Heart left ventricle (tissue), 16 donors: ENCODE results near the gene FYTTD1. TPM values are rescaled to one million over a fixed set of nuclear protein-coding genes. Genes with fewer than 3 reads are reported as not detected.

ENCODE experiments used
- ATAC-seq, 4 donors: fragments of 200-7000 bp; cut with Tn5 transposase; one replicate each; pipeline ENCODE4 v1.9.1; 2020 to 2022; ENCODE audit warnings: moderate library complexity in 4 of 4, mild to moderate bottlenecking in 3 of 4, moderate number of reproducible peaks in 1 of 4
- DNase-seq, 5 donors: peaks; one replicate each; pipeline ENCODE4 v3.0.0-alpha.2; 2020
- H3K27ac ChIP-seq, 12 donors: fragments of 200-600 bp; sonication (generic) in 4 of 12; one replicate each; pipeline versions ENCODE4 v1.5.0 to v1.8.0; 2016 to 2022; ENCODE audit warnings: mild to moderate bottlenecking in 2 of 12
- H3K27me3 ChIP-seq, 9 donors: fragments of 200-600 bp; sonication (generic) in 2 of 9; one replicate each; pipeline versions ENCODE4 v1.5.1 to v1.8.0; 2016 to 2022; ENCODE audit warnings: mild to moderate bottlenecking in 3 of 9
- H3K36me3 ChIP-seq, 9 donors: fragments of 200-600 bp; sonication (generic) in 2 of 9; one replicate each; pipeline versions ENCODE4 v1.5.0 to v1.8.0; 2018 to 2022; ENCODE audit warnings: mild to moderate bottlenecking in 2 of 9
- H3K4me1 ChIP-seq, 12 donors: fragments of 200-600 bp; sonication (generic) in 4 of 12; one replicate each; pipeline versions ENCODE4 v1.5.0 to v1.8.0; 2016 to 2022; ENCODE audit warnings: mild to moderate bottlenecking in 3 of 12
- H3K4me3 ChIP-seq, 12 donors: fragments of 200-600 bp; sonication (generic) in 4 of 12; one replicate each; pipeline versions ENCODE4 v1.5.0 to v1.8.0; 2017 to 2022; ENCODE audit warnings: mild to moderate bottlenecking in 9 of 12, moderate library complexity in 4 of 12
- H3K9me3 ChIP-seq, 12 donors: fragments of 200-600 bp; sonication (generic) in 4 of 12; one replicate each; pipeline versions ENCODE4 v1.5.0 to v1.8.0; 2016 to 2022; ENCODE audit warnings: mild to moderate bottlenecking in 1 of 12
- CTCF ChIP-seq, 12 donors: fragments of 200-600 bp; sonication (generic) in 4 of 12; IDR thresholded peaks; one replicate each; pipeline versions ENCODE4 v1.5.0 to v1.8.0; 2018 to 2022; ENCODE audit warnings: antibody characterized with exemption in 12 of 12, mild to moderate bottlenecking in 5 of 12
- POLR2A ChIP-seq, 2 donors: fragments of 450-650 bp; IDR thresholded peaks; one replicate each; pipeline ENCODE4 v1.6.1; 2017; ENCODE audit warnings: antibody characterized with exemption in 2 of 2, mild to moderate bottlenecking in 2 of 2, moderate library complexity in 2 of 2
- WGBS, 4 donors: extraction: QIAGEN DNeasy Blood & Tissue Kit in 2 of 4; methylation state at CpG; one replicate each; pipeline versions ENCODE4 v1.1.5 to v1.1.7; 2013 to 2018; 5-methylcytosine and 5-hydroxymethylcytosine counted together
- intact Hi-C, 10 donors: fragments of 100-400 bp; cut with DNase I; formaldehyde crosslinking; loops; one replicate each; pipeline versions ENCODE4 v1.11.1 to v1.14.2; 2022
- polyA plus RNA-seq, 2 donors: library from polyadenylated mRNA; stranded (reverse); fragments of 200-250 nt; gene quantifications; one replicate each; pipeline ENCODE4 v1.2.3, GENCODE V29; 2013
- total RNA-seq, 9 donors: library from RNA; depleted of rRNA in 2 of 9; stranded (reverse); fragments of >200 nt in 2 of 9; fragmentation: NEBNext Ultra II Directional in 3 of 9; extraction: Animal tissue kit (Norgen Biotek cat#: 25700) in 3 of 9; gene quantifications; one replicate each; pipeline versions ENCODE4 v1.1.0 to v1.2.4, GENCODE V29; 2016 to 2023
- donor health status: ischemic (EF 13 %, LVEDD 7.1; RV severe dilation, severe dysfunction).
- donor health status: healthy with polysubstance abuse.
- donor health status: DM: no; HTN: yes; CAD: no.
- donor health status: DM: no; HTN: no; CAD: no.
- donor health status: ischemic (EF 25% LVEDD 6.9; RV normal size, moderate dysfunction).
- donor health status: ischemic (EF 25% LVEDD 5.7; RV mildly dilated, moderate dysfunction).
- donor health status: healthy.
- donor health status: DM: yes; HTN: yes; CAD: no.
- donor health status: ischemic (EF 35%, LVEDD 5.7; RV mildly dilated, moderate dysfunction).
- donor health status: nonischemic (EF 11% LVEDD 7.7; RV severe dilation, severe dysfunction).
- donor health status: DM: yes; HTN: yes; CAD: no.
- donor health status: PGD.
- donor health status: ischemic (EF 29% LVEDD 5.4; RV normal size, mild dysfunction).
- donor health status: nonischemic (EF 23%, LVEDD 6.1; RV moderate dilation, normal function).

Gene FYTTD1
- total and polyA plus RNA-seq, 11 donors = 19.0 to 93.6 (median 72.5) TPM

DNA sequence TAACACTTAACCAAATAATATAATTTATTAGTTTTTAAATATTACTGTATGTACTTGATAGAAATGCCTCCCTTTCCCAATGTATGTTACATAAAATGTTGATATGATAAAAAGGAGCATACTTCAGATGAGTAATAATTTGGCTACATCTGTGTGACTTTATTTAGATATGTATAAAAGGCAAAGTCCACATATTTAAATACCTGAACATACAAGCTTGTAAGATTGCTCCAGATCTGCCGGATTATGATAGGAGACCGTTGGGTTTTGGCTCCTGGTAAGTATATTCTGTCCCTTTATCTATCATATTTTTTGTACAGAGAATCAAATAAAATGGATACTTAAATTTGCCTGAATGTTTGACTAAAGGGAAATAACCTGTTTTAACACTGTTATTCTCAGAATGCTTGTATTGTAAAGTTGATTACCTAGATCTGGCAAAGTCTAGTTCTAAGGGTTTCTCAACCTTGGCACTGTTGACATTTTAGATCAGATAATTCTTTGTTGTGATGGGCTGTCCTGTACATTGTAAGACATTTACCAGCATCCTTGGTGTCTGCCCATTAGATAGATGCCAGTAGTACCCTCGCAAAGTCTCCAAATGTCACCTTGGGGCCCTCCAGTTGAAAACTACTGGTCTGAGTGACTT lies 79.8 kb downstream of the FYTTD1 start:
- Histone ChIP-seq H3K4me1 (peaks cover 0 to 3% (median 0%) of the 10 kb centered on the region in 12 donors), H3K9me3 (no peaks in the 10 kb centered on the region), H3K27ac (no peak overlapping the region), H3K36me3 (peaks cover 0 to 95% (median 87%) of the 10 kb centered on the region in 9 donors), H3K4me3 (no peak overlapping the region), H3K27me3 (no peaks in the 10 kb centered on the region)
- intact Hi-C loops = no loop called here
- DNase-seq (no peak), ATAC-seq (no peak)
- TF ChIP-seq CTCF (IDR thresholded peaks at IDR 0.05) (no peak), POLR2A (IDR thresholded peaks at IDR 0.05) (no peak)
- WGBS, 4 donors = 92 to 99% (median 97%) methylated on average over 3 of the region's 3 CpGs

DNA sequence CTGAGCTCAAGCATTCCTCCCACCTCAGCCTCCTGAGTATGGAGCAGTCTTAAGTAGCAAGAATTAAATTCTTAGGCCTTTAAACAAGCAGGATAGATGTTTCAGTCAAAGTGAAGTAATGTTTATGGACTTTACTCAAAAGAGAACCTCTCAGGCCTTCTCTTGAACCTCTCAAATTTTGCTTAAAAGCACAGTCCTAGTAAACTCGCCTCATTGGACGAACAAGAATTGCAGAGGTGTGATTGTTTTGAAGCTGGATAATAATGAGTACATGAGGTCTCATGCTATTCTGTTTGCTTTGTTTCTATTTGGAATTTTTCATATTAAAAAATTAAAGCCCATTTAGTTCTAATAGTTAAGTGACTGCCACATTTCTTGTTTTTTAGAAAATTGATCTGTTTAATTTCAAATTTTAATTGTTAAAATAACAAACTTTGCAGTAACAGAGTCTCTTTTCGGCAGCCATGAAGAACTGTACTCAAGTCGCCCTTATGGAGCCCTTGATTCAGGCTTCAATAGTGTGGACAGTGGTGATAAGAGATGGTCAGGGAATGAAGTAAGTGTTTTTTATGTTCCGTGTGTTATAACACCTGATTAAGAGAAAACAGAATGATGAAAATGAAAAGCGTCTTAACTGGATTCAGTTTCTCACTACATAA lies 80.8 kb downstream of the FYTTD1 start:
- Histone ChIP-seq H3K4me3 (no peak overlapping the region), H3K27me3 (no peaks in the 10 kb centered on the region), H3K4me1 (no peaks in the 10 kb centered on the region), H3K27ac (no peak overlapping the region), H3K36me3 (peaks cover 0 to 97% (median 90%) of the 10 kb centered on the region in 9 donors), H3K9me3 (no peaks in the 10 kb centered on the region)
- no peak for DNase-seq
- intact Hi-C loops = no loop called here
- TF ChIP-seq CTCF (IDR thresholded peaks at IDR 0.05) (no peak), POLR2A (IDR thresholded peaks at IDR 0.05) (no peak)
- 64 to 82% (median 69%) methylated on average over 6 of the region's 6 CpGs for WGBS, 4 donors
- ATAC-seq = no peak

GRCh38 chr3:197830967-197831313 lies 81.3 kb downstream of the FYTTD1 start:
- Histone ChIP-seq H3K9me3 (no peaks in the 10 kb centered on the region), H3K27me3 (no peaks in the 10 kb centered on the region), H3K4me3 (no peak overlapping the region), H3K36me3 (peaks cover 0 to 100% (median 95%) of the 10 kb centered on the region in 9 donors), H3K4me1 (no peaks in the 10 kb centered on the region), H3K27ac (no peak overlapping the region)
- no peak for ATAC-seq
- WGBS, 4 donors = 90 to 96% (median 94%) methylated on average over 8 of the region's 8 CpGs
- intact Hi-C loops = no loop called here
- DNase-seq = no peak
- TF ChIP-seq POLR2A (IDR thresholded peaks at IDR 0.05) (no peak), CTCF (IDR thresholded peaks at IDR 0.05) (no peak)

GRCh38 chr3:197833930-197834715 lies 84.4 kb downstream of the FYTTD1 start:
- 92 to 93% (median 92%) methylated on average over 8 of the region's 8 CpGs for WGBS, 4 donors
- H3K27ac ChIP-seq = no peak overlapping the region
- no peaks in the 10 kb centered on the region for H3K4me1 ChIP-seq
- DNase-seq = no peak
- H3K4me3 ChIP-seq = no peak overlapping the region
- no peak for ATAC-seq
- no peaks in the 10 kb centered on the region for H3K9me3 ChIP-seq
- H3K27me3 ChIP-seq = no peaks in the 10 kb centered on the region
- TF ChIP-seq POLR2A (IDR thresholded peaks at IDR 0.05) (no peak), CTCF (IDR thresholded peaks at IDR 0.05) (no peak)
- H3K36me3 ChIP-seq = peaks cover 0 to 100% (median 95%) of the 10 kb centered on the region in 9 donors
- intact Hi-C loops = no loop called here
